Hematopoietic multipotent progenitor cell treated with erythropoietin and hydrocortisone succinate and interleukin-3 and kit ligand, for 6 days (in vitro differentiated cells): ENCODE data around the gene BMAL1.
A peak's percentile ranks its signal among the peaks of the same experiment; 100 is the strongest.
"Not testable (repeated sequence)": the region's sequence is repeated elsewhere in the genome, so short reads cannot be mapped to it uniquely, and the experiment has no call there.

Experiments used
- DNase-seq: peaks from one replicate; pipeline ENCODE4 v3.0.0-alpha.2; 2015

BMAL1 gene

DNA sequence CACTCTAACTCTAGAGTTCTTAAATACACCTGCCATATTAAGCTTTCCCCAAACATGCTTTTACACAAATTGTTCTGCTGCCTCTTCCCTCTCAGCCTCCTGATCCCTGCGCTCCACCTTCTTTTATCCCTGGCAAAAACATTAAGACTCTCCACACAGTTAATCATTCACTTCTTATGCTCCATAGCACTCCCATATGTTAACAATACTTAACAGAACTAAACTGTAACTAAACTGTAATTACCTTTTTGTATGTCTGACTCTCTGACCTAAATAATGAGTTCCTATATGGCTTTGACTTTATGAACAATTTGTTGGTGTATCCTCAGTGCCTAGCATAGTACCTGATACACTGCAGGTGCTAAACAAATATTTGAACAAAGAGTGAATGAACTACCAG, 113.6 kb downstream of the BMAL1 start:
- no peak for DNase-seq

DNA sequence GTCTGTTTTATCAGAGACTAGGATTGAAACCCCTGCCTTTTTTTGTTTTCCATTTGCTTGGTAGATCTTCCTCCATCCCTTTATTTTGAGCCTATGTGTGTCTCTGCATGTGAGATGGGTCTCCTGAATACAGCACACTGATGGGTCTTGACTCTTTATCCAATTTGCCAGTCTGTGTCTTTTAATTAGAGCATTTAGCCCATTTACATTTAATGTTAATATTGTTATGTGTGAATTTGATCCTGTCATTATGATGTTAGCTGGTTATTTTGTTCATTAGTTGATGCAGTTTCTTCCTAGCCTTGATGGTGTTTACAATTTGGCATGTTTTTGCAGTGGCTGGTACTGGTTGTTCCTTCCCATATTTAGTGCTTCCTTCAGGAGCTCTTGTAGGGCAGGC, 120.7 kb downstream of the BMAL1 start:
- not testable (repeated sequence) for DNase-seq

DNA sequence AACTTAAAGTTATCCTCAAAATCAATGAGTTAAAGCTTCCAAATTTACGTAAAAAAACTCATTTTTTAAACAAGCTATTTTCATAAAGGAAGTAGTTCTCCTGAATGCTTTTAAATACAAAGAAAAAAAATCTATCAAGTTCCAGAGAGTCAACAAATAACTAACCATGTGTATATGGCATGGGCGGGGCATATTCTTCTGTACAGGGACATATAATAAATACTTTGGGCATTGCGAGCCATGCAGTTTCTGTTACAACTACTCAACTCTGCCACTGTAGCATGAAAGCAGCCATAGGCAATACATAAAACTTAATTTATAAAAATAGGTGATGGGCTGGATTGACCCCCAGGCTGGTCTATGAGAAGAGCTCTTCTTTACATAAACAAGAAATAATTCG, 127.6 kb downstream of the BMAL1 start:
- no peak for DNase-seq

DNA sequence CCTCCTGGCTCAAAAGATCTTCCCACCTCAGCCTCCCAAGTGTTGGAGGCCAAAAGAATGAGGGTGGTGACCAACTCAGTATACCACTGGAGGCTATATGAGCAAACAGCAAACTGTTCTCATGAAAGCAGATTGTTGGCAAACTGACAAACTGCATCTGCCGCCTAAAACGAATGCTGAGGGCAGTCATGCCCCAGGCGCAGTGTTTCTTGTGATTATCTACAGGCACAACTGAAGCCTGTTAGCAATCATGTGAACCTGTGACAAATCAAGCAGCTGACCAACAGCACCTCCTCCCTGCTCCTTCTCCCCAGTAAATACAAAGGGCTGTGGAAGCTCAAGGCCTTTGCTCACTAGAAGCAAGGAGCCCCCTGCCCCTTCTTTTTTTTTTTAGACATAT, 137.6 kb downstream of the BMAL1 start:
- peak; percentile 23 for DNase-seq

DNA sequence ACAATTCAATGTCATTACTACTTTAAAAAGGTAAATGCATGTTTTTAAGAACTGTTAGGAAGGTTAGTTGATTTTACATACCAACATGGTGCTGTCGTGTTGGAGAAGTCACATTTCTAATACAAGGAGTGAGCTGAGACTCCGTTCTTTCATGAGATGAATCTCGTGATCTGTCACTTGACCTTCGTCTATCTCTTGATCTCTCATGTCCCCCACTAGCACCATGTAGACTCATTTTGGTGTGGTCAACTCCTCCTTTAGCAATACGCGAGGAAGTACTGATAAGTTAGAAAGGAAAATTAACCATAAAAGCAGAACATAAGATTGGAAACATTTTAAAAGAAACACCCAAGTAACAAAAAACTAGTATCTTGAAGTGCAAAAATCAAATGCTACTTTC, 144.0 kb downstream of the BMAL1 start:
- DNase-seq: peak; percentile 33

DNA sequence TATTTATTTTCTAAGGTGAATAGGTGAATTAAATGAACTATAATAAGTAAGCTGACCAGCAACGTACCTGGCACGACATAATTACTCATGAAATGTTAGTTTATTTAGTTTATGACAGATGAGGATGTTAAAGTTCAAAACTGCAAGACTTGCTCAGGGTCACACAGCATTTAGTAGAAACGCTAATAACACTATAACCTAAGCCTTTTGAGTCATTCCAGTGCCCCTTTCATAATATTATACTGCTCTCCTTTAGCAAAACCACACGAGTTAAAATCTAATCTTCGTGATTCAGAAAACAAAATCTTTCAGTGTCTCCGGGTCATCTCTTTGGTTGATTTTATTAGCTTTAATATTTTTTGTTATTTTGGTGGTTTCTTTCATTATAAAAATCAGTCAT, 145.8 kb downstream of the BMAL1 start:
- DNase-seq: no peak

DNA sequence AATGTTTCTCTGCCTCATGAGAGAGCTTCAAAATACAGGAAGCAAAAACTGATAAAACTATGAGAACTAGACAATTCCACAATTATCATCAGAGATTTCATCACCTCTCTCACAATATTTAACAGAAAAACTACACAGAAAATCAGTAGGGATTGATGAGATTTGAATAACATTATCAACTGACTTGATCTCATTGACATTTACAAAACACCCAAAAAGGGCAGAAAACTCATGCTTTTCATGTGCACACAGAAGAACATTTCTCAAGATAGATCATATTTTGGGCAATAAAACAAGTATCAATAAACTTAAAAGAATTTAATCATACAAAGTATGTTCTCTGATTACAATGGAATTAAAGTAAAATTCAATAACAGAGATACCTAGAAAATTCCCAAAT, 149.8 kb downstream of the BMAL1 start:
- no peak for DNase-seq

DNA sequence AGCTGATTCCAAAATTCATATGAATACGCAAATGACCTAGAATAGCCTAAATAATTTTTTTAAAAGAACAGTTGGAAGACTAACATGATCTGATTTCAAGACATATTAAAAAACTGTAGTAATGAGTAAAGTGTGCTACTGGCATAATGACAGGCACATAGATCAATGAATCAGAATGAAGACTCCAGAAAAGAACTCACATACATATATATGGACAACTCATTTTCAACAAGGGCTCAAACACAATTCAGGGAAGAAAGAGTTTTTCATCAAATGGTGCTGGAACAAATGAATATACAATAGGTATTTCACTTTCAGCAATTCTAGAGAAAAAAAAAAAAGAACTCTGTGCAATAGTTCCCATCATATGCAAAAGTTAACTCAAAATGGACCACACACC, 151.7 kb downstream of the BMAL1 start:
- no peak for DNase-seq

DNA sequence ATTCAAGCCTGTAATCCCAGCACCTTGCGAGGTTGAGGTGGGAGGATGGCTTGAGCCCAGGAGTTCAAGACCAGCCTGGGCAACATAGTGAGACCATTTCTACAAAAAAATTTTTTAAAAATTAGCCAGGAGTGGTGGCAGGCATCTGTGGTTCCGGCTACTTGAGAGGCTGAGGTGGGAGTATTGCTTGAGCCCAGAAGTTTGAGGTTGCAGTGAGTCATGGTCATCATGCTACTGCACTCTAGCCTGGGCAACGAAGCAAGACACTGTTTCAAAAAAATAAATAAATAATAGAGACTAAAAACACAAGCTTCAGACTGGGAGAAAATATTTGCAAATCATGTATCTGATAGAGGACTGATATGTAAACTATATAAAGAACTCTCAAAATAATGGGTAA, 152.2 kb downstream of the BMAL1 start:
- no peak for DNase-seq

DNA sequence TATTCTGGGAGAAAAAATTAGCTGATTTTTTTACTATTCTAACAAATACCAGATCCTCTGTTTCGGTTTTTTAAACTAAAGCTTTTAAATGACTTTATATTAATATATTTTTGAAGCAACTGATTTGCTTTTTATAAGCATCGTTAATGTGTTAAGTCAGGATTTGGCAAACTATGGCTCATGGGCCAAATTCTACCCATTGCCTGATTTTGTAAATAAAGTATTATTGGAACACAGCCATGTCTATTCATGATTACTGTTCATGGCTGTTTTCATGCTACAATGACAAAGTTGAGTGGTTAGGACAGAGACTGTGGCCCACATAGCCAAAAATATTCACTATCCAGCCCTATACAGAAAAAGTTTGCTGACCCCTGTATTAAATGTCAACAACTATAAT, 155.8 kb downstream of the BMAL1 start:
- no peak for DNase-seq

DNA sequence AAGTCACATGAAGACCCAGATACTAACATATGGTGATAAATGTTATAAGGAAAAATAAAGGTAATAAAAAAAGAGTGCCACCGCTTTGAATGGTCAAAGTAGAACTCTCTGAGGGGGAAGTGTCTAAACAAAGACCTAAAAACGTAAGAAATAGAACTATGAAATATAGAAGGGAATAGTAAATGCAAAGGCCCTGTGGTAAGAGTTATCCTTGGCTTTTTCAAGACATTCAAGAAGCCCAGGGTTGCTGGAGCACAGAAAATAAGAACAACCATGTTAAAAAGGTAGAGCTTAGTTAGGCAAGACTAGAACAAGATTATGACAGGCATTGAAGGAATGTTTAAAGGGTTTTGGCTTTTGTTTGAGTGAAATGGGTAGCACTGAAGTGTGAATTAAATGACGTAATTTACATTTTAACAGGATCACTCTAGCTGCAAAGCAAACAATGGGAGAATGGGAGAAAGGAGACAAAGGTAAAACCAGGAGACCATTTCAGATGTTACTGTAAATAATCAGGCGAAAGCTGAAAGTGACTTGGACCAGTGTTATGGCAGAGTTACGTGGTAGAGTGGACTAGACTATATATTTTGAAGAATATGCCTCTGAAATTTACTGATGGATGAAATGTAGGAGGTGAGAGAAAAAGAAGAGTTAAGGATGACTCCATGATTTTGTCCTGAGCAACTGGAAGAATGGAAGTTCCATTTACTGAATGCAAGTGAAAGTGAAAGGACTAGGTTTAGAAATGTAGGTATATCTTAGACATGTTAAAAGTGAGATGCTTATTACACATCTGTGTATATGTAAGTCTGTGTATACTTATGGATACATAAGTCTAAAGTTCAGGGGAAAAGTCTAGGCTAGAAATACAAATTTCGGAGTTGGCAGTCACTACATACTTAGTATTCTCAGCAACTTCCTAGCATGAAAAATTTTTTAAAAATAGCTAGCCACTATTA, 156.9 kb downstream of the BMAL1 start:
- DNase-seq: no peak

DNA sequence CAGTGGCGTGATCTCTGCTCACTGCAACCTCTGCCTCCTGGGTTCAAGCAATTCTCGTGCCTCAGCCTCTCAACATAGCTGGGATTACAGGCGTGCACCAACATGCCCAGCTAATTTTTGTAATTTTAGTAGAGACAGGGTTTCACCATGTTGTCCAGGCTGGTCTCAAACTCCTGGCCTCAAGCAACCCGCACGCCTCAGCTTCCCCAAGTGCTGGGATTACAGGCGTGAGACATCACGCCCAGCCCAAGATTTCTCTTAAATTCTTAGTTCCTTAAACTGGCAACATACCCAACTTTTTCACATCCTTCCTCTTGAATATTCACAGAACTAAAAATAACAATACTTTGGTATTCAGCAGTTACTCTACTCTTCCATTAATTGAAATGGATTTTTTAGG, 159.2 kb downstream of the BMAL1 start:
- DNase-seq: not testable (repeated sequence)
